ENCODE data around the gene MAP10. TPM values are rescaled to one million over a fixed set of nuclear protein-coding genes. Genes with fewer than 3 reads are reported as not detected.

Gene MAP10
- total RNA-seq, 4 donors from 2014 or later = 0.34 to 1.1 (median 1.1) TPM

GRCh38 chr1:232813097-232813496 lies 7.9 kb downstream of the MAP10 start:
- DNase-seq = no peak
- H3K27ac ChIP-seq = no peak overlapping the region
- 97% methylated on average over 4 of the region's 4 CpGs for WGBS, 2 donors
- H3K9me3 ChIP-seq = no peaks in the 10 kb centered on the region
- intact Hi-C loops (cut with DNase I) = no loop called here
- no peaks in the 10 kb centered on the region for H3K36me3 ChIP-seq
- TF ChIP-seq CTCF (IDR thresholded peaks at IDR 0.05) = no peak
- TF ChIP-seq POLR2A (IDR thresholded peaks at IDR 0.05) = no peak
- H3K4me3 ChIP-seq = no peak overlapping the region
- H3K4me1 ChIP-seq = no peaks in the 10 kb centered on the region
- H3K27me3 ChIP-seq = no peaks in the 10 kb centered on the region

- DNase-seq = no peak
- Histone ChIP-seq H3K27me3 (no peaks in the 10 kb centered on the region), H3K4me3 (no peak overlapping the region), H3K27ac (no peak overlapping the region), H3K36me3 (no peaks in the 10 kb centered on the region), H3K9me3 (no peaks in the 10 kb centered on the region), H3K4me1 (no peaks in the 10 kb centered on the region)
- TF ChIP-seq CTCF (IDR thresholded peaks at IDR 0.05) (no peak), POLR2A (IDR thresholded peaks at IDR 0.05) (no peak)
- intact Hi-C loops (cut with DNase I) = no loop called here
- WGBS, 2 donors = 36 to 79% methylated on average over 1 of the region's 1 CpG
Observed at GRCh38 chr1:232813760-232814159, 8.5 kb downstream of the MAP10 start.

- Histone ChIP-seq H3K27me3 (no peaks in the 10 kb centered on the region), H3K4me3 (no peak overlapping the region), H3K9me3 (no peaks in the 10 kb centered on the region), H3K36me3 (no peaks in the 10 kb centered on the region), H3K27ac (no peak overlapping the region), H3K4me1 (no peaks in the 10 kb centered on the region)
- intact Hi-C loops (cut with DNase I) = no loop called here
- no peak for DNase-seq
- 82% methylated on average over 1 of the region's 1 CpG for WGBS, 2 donors
- TF ChIP-seq POLR2A (IDR thresholded peaks at IDR 0.05) (no peak), CTCF (IDR thresholded peaks at IDR 0.05) (no peak)
Observed at GRCh38 chr1:232816324-232816723, 11.1 kb downstream of the MAP10 start.

- Histone ChIP-seq H3K4me3 (no peak overlapping the region), H3K9me3 (no peaks in the 10 kb centered on the region), H3K36me3 (no peaks in the 10 kb centered on the region), H3K27me3 (no peaks in the 10 kb centered on the region), H3K27ac (no peak overlapping the region), H3K4me1 (no peaks in the 10 kb centered on the region)
- no peak for TF ChIP-seq CTCF (IDR thresholded peaks at IDR 0.05)
- no peak for TF ChIP-seq POLR2A (IDR thresholded peaks at IDR 0.05)
- 67 to 89% methylated on average over 2 of the region's 2 CpGs for WGBS, 2 donors
- intact Hi-C loops (cut with DNase I) = no loop called here
- no peak for DNase-seq
Observed at GRCh38 chr1:232818040-232818439, 12.8 kb downstream of the MAP10 start.

GRCh38 chr1:232820431-232820830 lies 15.2 kb downstream of the MAP10 start:
- DNase-seq = no peak
- WGBS, 2 donors = 90 to 95% methylated on average over 1 of the region's 1 CpG
- no peaks in the 10 kb centered on the region for H3K36me3 ChIP-seq
- no peak overlapping the region for H3K27ac ChIP-seq
- no peaks in the 10 kb centered on the region for H3K27me3 ChIP-seq
- intact Hi-C loops (cut with DNase I) = no loop called here
- TF ChIP-seq CTCF (IDR thresholded peaks at IDR 0.05) (no peak), POLR2A (IDR thresholded peaks at IDR 0.05) (no peak)
- no peaks in the 10 kb centered on the region for H3K9me3 ChIP-seq
- no peak overlapping the region for H3K4me3 ChIP-seq
- H3K4me1 ChIP-seq = no peaks in the 10 kb centered on the region

Measured in esophagus squamous epithelium (tissue), 5 donors.